Fibroblast of skin of right quadriceps (primary cell): ENCODE data around the gene STAMBP.

Source experiments
- DNase-seq: peaks from one replicate; pipeline ENCODE4 v3.0.0-alpha.2; 2013

Gene STAMBP

GRCh38 chr2:73908689-73909652 is 80.2 kb downstream of the STAMBP start:
- DNase-seq, result no peak

- no peak for DNase-seq
Measured at GRCh38 chr2:73910873-73911547, 82.2 kb downstream of the STAMBP start.

- no peak for DNase-seq
Measured at GRCh38 chr2:73911548-73912208, 82.9 kb downstream of the STAMBP start.

- DNase-seq, result no peak
Measured at GRCh38 chr2:73913414-73914054, 84.8 kb downstream of the STAMBP start.

GRCh38 chr2:73914667-73915066 is 85.9 kb downstream of the STAMBP start:
- no peak for DNase-seq

- no peak for DNase-seq
Measured at GRCh38 chr2:73915437-73915993, 86.8 kb downstream of the STAMBP start.

- DNase-seq, result no peak
Measured at GRCh38 chr2:73916666-73917065, 87.9 kb downstream of the STAMBP start.

- no peak for DNase-seq
Measured at GRCh38 chr2:73917296-73917695, 88.5 kb downstream of the STAMBP start.

GRCh38 chr2:73917696-73918207 is 89.0 kb downstream of the STAMBP start:
- DNase-seq, result no peak

- no peak for DNase-seq
Measured at GRCh38 chr2:73918856-73919255, 90.1 kb downstream of the STAMBP start.

- no peak for DNase-seq
Measured at GRCh38 chr2:73919596-73920228, 91.0 kb downstream of the STAMBP start.

- peak; percentile 21 for DNase-seq
Measured at GRCh38 chr2:73920577-73921545, 92.1 kb downstream of the STAMBP start.

- no peak for DNase-seq
Measured at GRCh38 chr2:73921581-73921980, 92.8 kb downstream of the STAMBP start.

- no peak for DNase-seq
Measured at GRCh38 chr2:73922681-73923080, 93.9 kb downstream of the STAMBP start.
